ENCODE measurements around the gene RAB3GAP2.
"Not testable (repeated sequence)": the region's sequence is repeated elsewhere in the genome, so short reads cannot be mapped to it uniquely, and the experiment has no call there.

The RAB3GAP2 gene

GRCh38 chr1:220272047-220272840, at the start of gene RAB3GAP2:
RAB3GAP2 (minus strand) TSS chr1:220272453; CDS start chr1:220272337, 116 bp downstream.
- peaks cover 4% of the 10 kb centered on the region for H3K9me3 Mint-ChIP-seq
- H3K27ac Mint-ChIP-seq = no peak within 1 kb of the TSS
- peaks cover 1% of the 10 kb centered on the region for H3K27me3 Mint-ChIP-seq
- peaks cover 15% of the 10 kb centered on the region for H3K4me1 Mint-ChIP-seq
- H3K36me3 Mint-ChIP-seq = peaks cover 11% of the 10 kb centered on the region
- H3K4me3 Mint-ChIP-seq = no peak within 1 kb of the TSS

- Mint-ChIP-seq H3K4me3 (no peak overlapping the region), H3K4me1 (no peaks in the 10 kb centered on the region), H3K36me3 (no peaks in the 10 kb centered on the region), H3K27ac (no peak overlapping the region), H3K27me3 (peaks cover 6% of the 10 kb centered on the region), H3K9me3 (no peaks in the 10 kb centered on the region)
Observed at GRCh38 chr1:220321758-220322157, 49.5 kb upstream of the RAB3GAP2 start.

GRCh38 chr1:220320709-220321108, 48.5 kb upstream of the RAB3GAP2 start:
- no peak overlapping the region for H3K27ac Mint-ChIP-seq
- no peaks in the 10 kb centered on the region for H3K36me3 Mint-ChIP-seq
- H3K9me3 Mint-ChIP-seq = no peaks in the 10 kb centered on the region
- H3K27me3 Mint-ChIP-seq = peaks cover 6% of the 10 kb centered on the region
- no peak overlapping the region for H3K4me3 Mint-ChIP-seq
- no peaks in the 10 kb centered on the region for H3K4me1 Mint-ChIP-seq

GRCh38 chr1:220318673-220319072, 46.4 kb upstream of the RAB3GAP2 start:
- Mint-ChIP-seq H3K27ac (no peak overlapping the region), H3K36me3 (no peaks in the 10 kb centered on the region), H3K9me3 (no peaks in the 10 kb centered on the region), H3K4me3 (no peak overlapping the region), H3K27me3 (no peaks in the 10 kb centered on the region), H3K4me1 (no peaks in the 10 kb centered on the region)

- Mint-ChIP-seq H3K27ac (no peak overlapping the region), H3K36me3 (no peaks in the 10 kb centered on the region), H3K4me1 (no peaks in the 10 kb centered on the region), H3K27me3 (no peaks in the 10 kb centered on the region), H3K9me3 (no peaks in the 10 kb centered on the region), H3K4me3 (no peak overlapping the region)
Observed at GRCh38 chr1:220317161-220317560, 44.9 kb upstream of the RAB3GAP2 start.

- Mint-ChIP-seq H3K4me1 (no peaks in the 10 kb centered on the region), H3K4me3 (no peak overlapping the region), H3K27ac (no peak overlapping the region), H3K9me3 (no peaks in the 10 kb centered on the region), H3K36me3 (no peaks in the 10 kb centered on the region), H3K27me3 (no peaks in the 10 kb centered on the region)
Observed at GRCh38 chr1:220316305-220316704, 44.1 kb upstream of the RAB3GAP2 start.

- Mint-ChIP-seq H3K27ac (no peak overlapping the region), H3K4me1 (no peaks in the 10 kb centered on the region), H3K4me3 (no peak overlapping the region), H3K27me3 (no peaks in the 10 kb centered on the region), H3K36me3 (no peaks in the 10 kb centered on the region), H3K9me3 (no peaks in the 10 kb centered on the region)
Observed at GRCh38 chr1:220315070-220315839, 43.0 kb upstream of the RAB3GAP2 start.

GRCh38 chr1:220313576-220313975, 41.3 kb upstream of the RAB3GAP2 start:
- Mint-ChIP-seq H3K36me3 (no peaks in the 10 kb centered on the region), H3K27ac (no peak overlapping the region), H3K4me3 (no peak overlapping the region), H3K9me3 (peaks cover 10% of the 10 kb centered on the region), H3K27me3 (no peaks in the 10 kb centered on the region), H3K4me1 (no peaks in the 10 kb centered on the region)

GRCh38 chr1:220310147-220310546, 37.9 kb upstream of the RAB3GAP2 start:
- H3K27ac Mint-ChIP-seq = not testable (repeated sequence)

GRCh38 chr1:220307607-220308006, 35.4 kb upstream of the RAB3GAP2 start:
- no peak overlapping the region for H3K4me3 Mint-ChIP-seq
- H3K27me3 Mint-ChIP-seq = peaks cover 12% of the 10 kb centered on the region

More at GRCh38 chr1:220310147-220310546, 37.9 kb upstream of the RAB3GAP2 start:
- peaks cover 15% of the 10 kb centered on the region for H3K9me3 Mint-ChIP-seq
- not testable (repeated sequence) for H3K4me3 Mint-ChIP-seq, H3K4me1 Mint-ChIP-seq, H3K27me3 Mint-ChIP-seq, H3K36me3 Mint-ChIP-seq

GRCh38 chr1:220306339-220306738, 34.1 kb upstream of the RAB3GAP2 start:
- Mint-ChIP-seq H3K4me3 (no peak overlapping the region), H3K27me3 (peaks cover 12% of the 10 kb centered on the region), H3K4me1 (no peaks in the 10 kb centered on the region), H3K27ac (no peak overlapping the region), H3K9me3 (peaks cover 22% of the 10 kb centered on the region), H3K36me3 (peaks cover 2% of the 10 kb centered on the region)

More at GRCh38 chr1:220307607-220308006, 35.4 kb upstream of the RAB3GAP2 start:
- Mint-ChIP-seq H3K9me3 (peaks cover 22% of the 10 kb centered on the region), H3K4me1 (no peaks in the 10 kb centered on the region), H3K27ac (no peak overlapping the region), H3K36me3 (peaks cover 2% of the 10 kb centered on the region)

GRCh38 chr1:220303871-220304270, 31.6 kb upstream of the RAB3GAP2 start:
- H3K9me3 Mint-ChIP-seq = peaks cover 14% of the 10 kb centered on the region
- no peaks in the 10 kb centered on the region for H3K4me1 Mint-ChIP-seq
- peaks cover 2% of the 10 kb centered on the region for H3K36me3 Mint-ChIP-seq
- no peak overlapping the region for H3K4me3 Mint-ChIP-seq
- H3K27ac Mint-ChIP-seq = no peak overlapping the region
- H3K27me3 Mint-ChIP-seq = peaks cover 14% of the 10 kb centered on the region

- Mint-ChIP-seq H3K4me1 (no peaks in the 10 kb centered on the region), H3K4me3 (no peak overlapping the region), H3K9me3 (peaks cover 12% of the 10 kb centered on the region), H3K36me3 (peaks cover 2% of the 10 kb centered on the region), H3K27me3 (peaks cover 14% of the 10 kb centered on the region), H3K27ac (no peak overlapping the region)
Observed at GRCh38 chr1:220301630-220302029, 29.4 kb upstream of the RAB3GAP2 start.

GRCh38 chr1:220300442-220301121, 28.3 kb upstream of the RAB3GAP2 start:
- Mint-ChIP-seq H3K4me1 (no peaks in the 10 kb centered on the region), H3K27ac (no peak overlapping the region), H3K27me3 (peaks cover 13% of the 10 kb centered on the region), H3K9me3 (peaks cover 7% of the 10 kb centered on the region), H3K4me3 (no peak overlapping the region), H3K36me3 (peaks cover 2% of the 10 kb centered on the region)

- H3K4me1 Mint-ChIP-seq = no peaks in the 10 kb centered on the region
- no peak overlapping the region for H3K4me3 Mint-ChIP-seq
- no peak overlapping the region for H3K27ac Mint-ChIP-seq
Observed at GRCh38 chr1:220299337-220299736, 27.1 kb upstream of the RAB3GAP2 start.

More at GRCh38 chr1:220299337-220299736, 27.1 kb upstream of the RAB3GAP2 start:
- peaks cover 1% of the 10 kb centered on the region for H3K9me3 Mint-ChIP-seq
- H3K27me3 Mint-ChIP-seq = peaks cover 12% of the 10 kb centered on the region
- H3K36me3 Mint-ChIP-seq = peaks cover 1% of the 10 kb centered on the region

Data from activated naive CD4-positive, alpha-beta T cell treated with anti-CD3 and anti-CD28 coated beads, Interleukin-2, amount 50 U/mL, for 24 hours (primary cell).